Ovary (tissue), 3 donors: Measurements from ENCODE around the gene TMEM117.

Experiments used
- CTCF ChIP-seq, 3 donors: fragments of 450-650 bp in 2 of 3; fragments of 200-600 bp in 1 of 3; IDR thresholded peaks; one replicate each; pipeline versions ENCODE4 v1.5.1 to v1.8.0; 2016 to 2022; ENCODE audit warnings: antibody characterized with exemption in 3 of 3, mild to moderate bottlenecking in 1 of 3
- POLR2A ChIP-seq: fragments of 450-650 bp; IDR thresholded peaks from one replicate; pipeline ENCODE4 v1.6.1; 2017; ENCODE audit warnings: antibody characterized with exemption, mild to moderate bottlenecking, moderate library complexity
- donor health status: DM: no; HTN: no; CAD: no.

GRCh38 chr12:44436756-44437155, 600.9 kb downstream of the TMEM117 start:
- TF ChIP-seq CTCF (IDR thresholded peaks at IDR 0.05) = no peak
- TF ChIP-seq POLR2A = no peak
